ENCODE data around the gene MT1G. TPM values are rescaled to one million over a fixed set of nuclear protein-coding genes. Genes with fewer than 3 reads are reported as not detected.

Gene MT1G
- total RNA-seq, 1 donor from 2014 or later, result 2.8 TPM

DNA sequence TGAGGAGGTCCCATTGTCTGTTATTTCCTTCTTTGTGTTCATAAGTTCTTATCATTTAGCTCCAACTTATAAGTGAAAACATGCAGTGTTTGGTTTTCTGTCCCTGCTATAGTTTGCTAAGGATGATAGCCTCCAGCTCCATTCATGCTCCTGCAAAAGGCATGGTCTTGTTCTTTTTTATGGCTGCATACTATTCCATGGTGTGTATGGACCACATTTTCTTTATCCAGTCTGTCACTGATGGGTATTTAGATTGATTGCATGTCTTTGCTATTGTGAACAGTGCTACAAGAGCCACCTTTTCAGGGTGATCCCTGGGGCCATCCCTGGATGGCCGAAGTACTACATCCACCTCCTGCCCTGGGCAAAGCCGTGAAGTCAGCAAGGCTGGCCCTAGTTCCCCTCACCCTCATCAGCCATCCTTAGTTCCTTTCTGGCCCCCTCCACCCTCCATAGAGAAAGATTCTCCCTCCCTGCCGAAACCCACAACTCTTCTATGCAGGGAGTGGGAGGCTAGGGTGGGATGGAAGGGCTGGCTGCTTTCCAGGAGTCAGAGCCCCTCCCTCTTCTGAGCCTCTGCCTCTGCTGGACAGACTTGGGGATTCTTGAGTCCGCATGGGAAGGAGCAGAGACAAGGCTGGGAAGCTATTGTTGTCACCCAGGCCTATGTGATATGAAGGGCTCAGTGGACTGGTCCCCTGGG is 22.7 kb upstream of the MT1G start:
- DNase-seq (ENCODE audit: extremely low spot score, unreplicated experiment), result no peak
- TF ChIP-seq, protein P1, sequence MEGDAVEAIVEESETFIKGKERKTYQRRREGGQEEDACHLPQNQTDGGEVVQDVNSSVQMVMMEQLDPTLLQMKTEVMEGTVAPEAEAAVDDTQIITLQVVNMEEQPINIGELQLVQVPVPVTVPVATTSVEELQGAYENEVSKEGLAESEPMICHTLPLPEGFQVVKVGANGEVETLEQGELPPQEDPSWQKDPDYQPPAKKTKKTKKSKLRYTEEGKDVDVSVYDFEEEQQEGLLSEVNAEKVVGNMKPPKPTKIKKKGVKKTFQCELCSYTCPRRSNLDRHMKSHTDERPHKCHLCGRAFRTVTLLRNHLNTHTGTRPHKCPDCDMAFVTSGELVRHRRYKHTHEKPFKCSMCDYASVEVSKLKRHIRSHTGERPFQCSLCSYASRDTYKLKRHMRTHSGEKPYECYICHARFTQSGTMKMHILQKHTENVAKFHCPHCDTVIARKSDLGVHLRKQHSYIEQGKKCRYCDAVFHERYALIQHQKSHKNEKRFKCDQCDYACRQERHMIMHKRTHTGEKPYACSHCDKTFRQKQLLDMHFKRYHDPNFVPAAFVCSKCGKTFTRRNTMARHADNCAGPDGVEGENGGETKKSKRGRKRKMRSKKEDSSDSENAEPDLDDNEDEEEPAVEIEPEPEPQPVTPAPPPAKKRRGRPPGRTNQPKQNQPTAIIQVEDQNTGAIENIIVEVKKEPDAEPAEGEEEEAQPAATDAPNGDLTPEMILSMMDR (conservative IDR thresholded peaks at IDR 0.05), result no peak
- H3K36me3 Mint-ChIP-seq, result peaks cover 10% of the 10 kb centered on the region
- H3K27ac Mint-ChIP-seq, result no peak overlapping the region
- H3K4me3 Mint-ChIP-seq, result no peak overlapping the region
- peaks cover 24% of the 10 kb centered on the region for H3K27me3 Mint-ChIP-seq
- peaks cover 18% of the 10 kb centered on the region for H3K9me3 Mint-ChIP-seq
- peaks cover 5% of the 10 kb centered on the region for H3K4me1 Mint-ChIP-seq (ENCODE audit: unreplicated experiment)

- Mint-ChIP-seq H3K4me1 (ENCODE audit: unreplicated experiment) (peaks cover 5% of the 10 kb centered on the region), H3K27ac (no peak overlapping the region), H3K27me3 (peaks cover 29% of the 10 kb centered on the region), H3K4me3 (no peak overlapping the region), H3K9me3 (peaks cover 18% of the 10 kb centered on the region), H3K36me3 (peaks cover 10% of the 10 kb centered on the region)
- TF ChIP-seq, protein P1 (conservative IDR thresholded peaks at IDR 0.05), result no peak
- no peak for DNase-seq (ENCODE audit: extremely low spot score, unreplicated experiment)
Measured at GRCh38 chr16:56689171-56689570, 21.3 kb upstream of the MT1G start.

DNA sequence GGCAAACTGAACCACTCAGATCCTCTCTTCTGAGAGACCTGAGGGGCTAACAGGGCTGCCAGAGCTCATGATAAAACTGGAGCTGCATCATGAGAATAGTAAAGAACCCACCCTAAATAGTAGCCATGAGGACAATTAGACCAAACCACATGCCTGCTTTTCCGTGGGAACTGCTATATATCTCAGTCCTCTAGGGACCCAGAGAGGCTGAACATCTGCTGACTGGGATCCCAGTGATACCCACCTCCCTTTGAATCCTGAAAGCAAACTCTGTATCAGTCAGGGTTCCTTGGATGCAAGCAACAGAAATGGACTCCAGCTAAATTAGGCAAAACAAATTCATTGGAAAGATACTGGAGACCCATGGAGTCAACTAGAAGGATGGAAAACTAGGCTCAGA is 20.9 kb upstream of the MT1G start:
- Mint-ChIP-seq H3K9me3 (peaks cover 18% of the 10 kb centered on the region), H3K4me1 (ENCODE audit: unreplicated experiment) (peaks cover 5% of the 10 kb centered on the region), H3K27ac (no peak overlapping the region), H3K27me3 (peaks cover 33% of the 10 kb centered on the region), H3K36me3 (peaks cover 10% of the 10 kb centered on the region), H3K4me3 (no peak overlapping the region)
- DNase-seq (ENCODE audit: extremely low spot score, unreplicated experiment), result no peak
- TF ChIP-seq, protein P1 (conservative IDR thresholded peaks at IDR 0.05), result no peak

- DNase-seq (ENCODE audit: extremely low spot score, unreplicated experiment), result no peak
- Mint-ChIP-seq H3K4me3 (no peak overlapping the region), H3K27ac (no peak overlapping the region), H3K4me1 (ENCODE audit: unreplicated experiment) (peaks cover 4% of the 10 kb centered on the region), H3K9me3 (peaks cover 15% of the 10 kb centered on the region), H3K27me3 (peaks cover 37% of the 10 kb centered on the region), H3K36me3 (peaks cover 10% of the 10 kb centered on the region)
- TF ChIP-seq, protein P1 (conservative IDR thresholded peaks at IDR 0.05), result no peak
Measured at GRCh38 chr16:56686758-56687157, 18.9 kb upstream of the MT1G start.

- Mint-ChIP-seq H3K27ac (no peak overlapping the region), H3K4me3 (no peak overlapping the region), H3K9me3 (peaks cover 9% of the 10 kb centered on the region), H3K27me3 (peaks cover 42% of the 10 kb centered on the region), H3K36me3 (peaks cover 10% of the 10 kb centered on the region), H3K4me1 (ENCODE audit: unreplicated experiment) (peaks cover 4% of the 10 kb centered on the region)
- TF ChIP-seq, protein P1 (conservative IDR thresholded peaks at IDR 0.05), result no peak
- no peak for DNase-seq (ENCODE audit: extremely low spot score, unreplicated experiment)
Measured at GRCh38 chr16:56684926-56685590, 17.2 kb upstream of the MT1G start.

All from type B pancreatic cell (in vitro differentiated cells).